Measurements from ENCODE around the gene SLC25A1. TPM values are rescaled to one million over a fixed set of nuclear protein-coding genes. Genes with fewer than 3 reads are reported as not detected.

SLC25A1 gene
- total and polyA plus RNA-seq, 2 experiments from 2014 or later: 187 to 422 TPM

- Histone ChIP-seq H4K20me1 (ENCODE audit: insufficient read depth, poor library complexity, severe bottlenecking) (peaks cover 22% of the 10 kb centered on the region), H3K9me3 (ENCODE audit: low read depth) (no peaks in the 10 kb centered on the region), H3K4me1 (ENCODE audit: insufficient read depth) (peaks cover 36% of the 10 kb centered on the region), H2AFZ (no peak overlapping the region), H3K4me3 (no peak overlapping the region), H3K9me2 (replicated peaks; ENCODE audit: insufficient read depth) (no peaks in the 10 kb centered on the region), H3K27ac (peak overlapping the region; percentile 46), H3K27me3 (peaks cover 6% of the 10 kb centered on the region), H3K79me2 (peaks cover 55% of the 10 kb centered on the region), H3K36me3 (replicated peaks; ENCODE audit: insufficient read depth, low read depth) (no peaks in the 10 kb centered on the region), H3K4me2 (no peak overlapping the region)
- peak; percentile 30 for DNase-seq (ENCODE audit: low spot score)
- 64% methylated on average over 13 of the region's 14 CpGs for WGBS (ENCODE audit: low lambda C conversion rate, missing lambda C conversion rate)
- TF ChIP-seq CTCF (IDR thresholded peaks at IDR 0.05; ENCODE audit: poor library complexity) (no peak), EZH2 (IDR thresholded peaks at IDR 0.05; ENCODE audit: borderline replicate concordance) (no peak), EZH2phosphoT487 (IDR thresholded peaks at IDR 0.05; ENCODE audit: low read depth, severe bottlenecking, unreplicated experiment) (no peak)
Observed at GRCh38 chr22:19174106-19175025, 4.2 kb downstream of the SLC25A1 start.

- H3K79me2 ChIP-seq: peaks cover 55% of the 10 kb centered on the region
- H4K20me1 ChIP-seq (ENCODE audit: insufficient read depth, poor library complexity, severe bottlenecking): peaks cover 22% of the 10 kb centered on the region
- WGBS (ENCODE audit: low lambda C conversion rate, missing lambda C conversion rate): 89% methylated on average over 19 of the region's 19 CpGs
- H3K4me3 ChIP-seq: no peak overlapping the region
- no peaks in the 10 kb centered on the region for H3K9me2 ChIP-seq (replicated peaks; ENCODE audit: insufficient read depth)
- peaks cover 36% of the 10 kb centered on the region for H3K4me1 ChIP-seq (ENCODE audit: insufficient read depth)
- H3K9me3 ChIP-seq (ENCODE audit: low read depth): no peaks in the 10 kb centered on the region
- no peak overlapping the region for H3K27ac ChIP-seq
- peak overlapping the region; percentile 95 for H3K4me2 ChIP-seq
- H3K36me3 ChIP-seq (replicated peaks; ENCODE audit: insufficient read depth, low read depth): no peaks in the 10 kb centered on the region
- TF ChIP-seq EZH2phosphoT487 (IDR thresholded peaks at IDR 0.05; ENCODE audit: low read depth, severe bottlenecking, unreplicated experiment) (no peak), EZH2 (IDR thresholded peaks at IDR 0.05; ENCODE audit: borderline replicate concordance) (no peak), CTCF (IDR thresholded peaks at IDR 0.05; ENCODE audit: poor library complexity) (no peak)
- DNase-seq (ENCODE audit: low spot score): peak; percentile 28
- H2AFZ ChIP-seq: no peak overlapping the region
- H3K27me3 ChIP-seq: peaks cover 16% of the 10 kb centered on the region
Observed at GRCh38 chr22:19173047-19174035, 5.2 kb downstream of the SLC25A1 start.

DNA sequence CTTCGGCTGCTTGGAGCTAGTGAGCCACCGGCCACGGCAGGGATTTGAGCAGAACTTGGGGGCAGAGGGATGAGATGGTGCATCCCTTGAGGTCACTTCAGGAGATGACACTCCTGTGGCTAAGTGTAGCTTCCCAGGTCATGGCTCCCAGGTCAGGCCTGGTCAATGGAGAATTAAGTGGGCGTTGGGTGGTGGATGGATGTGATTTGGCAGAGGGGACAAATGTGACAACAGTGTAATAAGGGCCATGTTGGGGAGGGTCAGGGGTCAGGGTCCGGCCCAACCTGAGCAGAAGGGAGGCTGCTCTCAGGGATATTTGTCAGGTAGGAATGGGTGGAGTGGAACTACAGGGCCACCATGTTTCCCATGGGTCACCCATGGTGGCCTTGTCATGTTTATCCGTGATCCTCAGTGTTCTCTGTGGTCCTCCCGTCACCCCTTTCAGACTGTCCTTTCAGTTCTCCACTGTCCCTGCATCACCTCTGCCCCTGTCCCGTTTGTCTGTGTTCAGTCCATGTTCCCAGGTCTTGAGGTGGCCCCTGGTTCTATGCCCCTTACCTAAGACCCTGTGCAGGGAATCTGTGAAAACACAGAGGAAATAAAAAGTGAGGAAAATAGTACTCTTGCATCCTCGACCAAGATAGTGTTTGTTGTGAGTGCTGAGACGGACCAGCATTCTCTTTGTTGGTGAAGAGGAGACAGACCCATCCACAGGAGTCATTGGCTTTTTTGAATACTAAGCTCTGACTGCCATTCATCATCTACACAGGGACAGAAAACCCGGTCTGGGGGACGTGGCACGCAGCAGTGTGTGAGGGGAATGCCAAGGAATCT is 6.1 kb downstream of the SLC25A1 start:
- peak overlapping the region; percentile 96 for H3K27ac ChIP-seq
- no peaks in the 10 kb centered on the region for H3K9me3 ChIP-seq (ENCODE audit: low read depth)
- 65% methylated on average over 9 of the region's 13 CpGs for WGBS (ENCODE audit: low lambda C conversion rate, missing lambda C conversion rate)
- no peak for DNase-seq (ENCODE audit: low spot score)
- peaks cover 17% of the 10 kb centered on the region for H4K20me1 ChIP-seq (ENCODE audit: insufficient read depth, poor library complexity, severe bottlenecking)
- H3K36me3 ChIP-seq (replicated peaks; ENCODE audit: insufficient read depth, low read depth): no peaks in the 10 kb centered on the region
- H3K4me2 ChIP-seq: peak overlapping the region; percentile 95
- peaks cover 49% of the 10 kb centered on the region for H3K79me2 ChIP-seq
- H3K9me2 ChIP-seq (replicated peaks; ENCODE audit: insufficient read depth): no peaks in the 10 kb centered on the region
- TF ChIP-seq CTCF (IDR thresholded peaks at IDR 0.05; ENCODE audit: poor library complexity): no peak
- TF ChIP-seq EZH2 (IDR thresholded peaks at IDR 0.05; ENCODE audit: borderline replicate concordance): no peak
- no peak for TF ChIP-seq EZH2phosphoT487 (IDR thresholded peaks at IDR 0.05; ENCODE audit: low read depth, severe bottlenecking, unreplicated experiment)
- peaks cover 34% of the 10 kb centered on the region for H3K4me1 ChIP-seq (ENCODE audit: insufficient read depth)
- H3K27me3 ChIP-seq: peaks cover 24% of the 10 kb centered on the region
- H2AFZ ChIP-seq: peak overlapping the region; percentile 90
- peak overlapping the region; percentile 87 for H3K4me3 ChIP-seq
